H1 (cell line): ENCODE data around the gene CD44.

Experiments
- RAD21 ChIP-seq, 2 experiments: IDR thresholded peaks in 1 of 2; conservative IDR thresholded peaks in 1 of 2; 2 replicates each; pipeline ENCODE4 v1.6.1; 2011; ENCODE audit warnings: low read depth in 2 of 2, low read length in 2 of 2, improper control_type of control experiment in 1 of 2, inconsistent platforms in 1 of 2, mild to moderate bottlenecking in 1 of 2, moderate library complexity in 1 of 2
- SUZ12 ChIP-seq: fragments of 200-600 bp; sonication (generic); IDR thresholded peaks from 2 replicates; pipeline ENCODE4 v1.6.1; 2012; ENCODE audit warnings: mild to moderate bottlenecking, inconsistent platforms, low read length, moderate library complexity, mixed read lengths
- TAF1 ChIP-seq: IDR thresholded peaks from 2 replicates; pipeline ENCODE4 v1.6.1; 2011; ENCODE audit warnings: mild to moderate bottlenecking, low read depth, low read length

DNA sequence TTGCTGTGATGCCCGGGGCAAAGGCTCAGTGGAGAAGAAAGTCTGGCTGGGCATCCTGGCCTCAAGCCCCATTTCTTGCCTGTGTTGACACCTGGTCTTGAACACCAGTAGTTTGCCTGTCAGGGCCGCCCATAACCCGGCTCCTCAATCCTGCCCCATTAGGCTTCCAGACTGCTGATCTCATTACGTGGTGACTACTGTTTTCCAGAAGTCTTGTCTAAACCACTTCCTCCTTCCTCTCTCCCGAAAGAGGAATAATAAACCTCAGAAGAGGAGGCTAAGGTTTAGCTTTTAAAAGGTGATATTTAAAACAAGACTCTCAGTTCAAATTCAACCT lies 97.7 kb downstream of the CD44 start:
- TF ChIP-seq TAF1 (no peak), SUZ12 (no peak), RAD21 (IDR thresholded peaks at IDR 0.05 in 1 of 2, conservative IDR thresholded peaks at IDR 0.05 in 1 of 2; ENCODE audit: low read depth in 2 of 2, low read length in 2 of 2) (no peak)
